K562 treated with DMSO at 1 percent for 48 hours (cell line): ENCODE measurements around the gene NAA40. TPM values are rescaled to one million over a fixed set of nuclear protein-coding genes. Genes with fewer than 3 reads are reported as not detected.

Experiments
- total RNA-seq: library from RNA; unstranded; fragments of 300-600 nt; gene quantifications from 2 replicates; pipeline ENCODE4 v1.2.3, GENCODE V29; 2022; ENCODE audit warnings: low replicate concordance; ENCODE audit errors: extremely low read depth

The NAA40 gene
- total RNA-seq: not detected in 2 replicates

DNA sequence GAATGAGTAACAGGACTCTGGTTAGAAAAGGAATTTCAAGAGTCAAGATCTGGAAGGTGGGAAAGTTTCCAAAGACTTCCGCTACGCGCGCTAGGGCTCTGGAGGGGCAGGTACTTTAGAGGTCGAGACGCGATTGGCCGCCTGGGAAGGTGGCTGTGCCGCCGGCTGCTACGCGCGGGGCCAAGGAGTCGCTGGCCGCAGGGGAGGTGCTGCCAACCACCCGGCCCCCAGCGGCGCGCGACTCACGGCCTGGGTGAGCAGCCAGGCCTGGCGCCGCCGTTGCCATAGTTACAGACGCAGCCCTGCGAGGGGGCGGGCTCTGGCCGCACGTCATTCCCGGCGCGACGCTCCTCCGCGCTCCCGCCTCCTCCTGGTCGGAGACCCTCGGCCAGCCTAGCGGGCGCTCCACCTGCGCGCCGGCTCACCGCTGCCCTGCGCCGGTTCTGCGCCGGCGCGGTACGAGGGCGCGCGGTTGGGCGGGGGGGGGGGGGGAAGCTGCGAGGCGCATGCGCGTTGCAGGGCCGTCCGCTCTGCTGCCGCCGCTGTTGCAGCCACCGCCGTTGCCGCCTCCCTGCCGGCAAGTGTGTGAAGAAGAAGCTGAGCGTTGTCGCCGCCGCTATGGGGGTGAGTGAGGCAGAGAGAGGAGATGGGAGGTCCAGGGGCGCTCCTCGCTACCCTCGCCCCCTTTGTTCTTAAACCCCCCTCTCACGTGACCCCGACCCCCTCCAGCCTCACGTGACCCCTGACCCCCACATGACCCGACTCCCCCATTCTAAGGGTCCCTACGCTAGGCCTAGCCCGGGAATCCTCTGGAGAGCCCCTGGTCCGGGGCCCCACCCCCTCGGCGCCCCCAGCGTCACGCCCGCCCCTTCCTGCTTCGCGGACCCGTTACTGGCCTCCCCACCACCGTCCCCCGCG lies at the start of gene NAA40:
Gene NAA40 (plus strand): TSS at position 524 of the 918 bp plus-strand sequence. CDS start 95 bp downstream, at position 619.

DNA sequence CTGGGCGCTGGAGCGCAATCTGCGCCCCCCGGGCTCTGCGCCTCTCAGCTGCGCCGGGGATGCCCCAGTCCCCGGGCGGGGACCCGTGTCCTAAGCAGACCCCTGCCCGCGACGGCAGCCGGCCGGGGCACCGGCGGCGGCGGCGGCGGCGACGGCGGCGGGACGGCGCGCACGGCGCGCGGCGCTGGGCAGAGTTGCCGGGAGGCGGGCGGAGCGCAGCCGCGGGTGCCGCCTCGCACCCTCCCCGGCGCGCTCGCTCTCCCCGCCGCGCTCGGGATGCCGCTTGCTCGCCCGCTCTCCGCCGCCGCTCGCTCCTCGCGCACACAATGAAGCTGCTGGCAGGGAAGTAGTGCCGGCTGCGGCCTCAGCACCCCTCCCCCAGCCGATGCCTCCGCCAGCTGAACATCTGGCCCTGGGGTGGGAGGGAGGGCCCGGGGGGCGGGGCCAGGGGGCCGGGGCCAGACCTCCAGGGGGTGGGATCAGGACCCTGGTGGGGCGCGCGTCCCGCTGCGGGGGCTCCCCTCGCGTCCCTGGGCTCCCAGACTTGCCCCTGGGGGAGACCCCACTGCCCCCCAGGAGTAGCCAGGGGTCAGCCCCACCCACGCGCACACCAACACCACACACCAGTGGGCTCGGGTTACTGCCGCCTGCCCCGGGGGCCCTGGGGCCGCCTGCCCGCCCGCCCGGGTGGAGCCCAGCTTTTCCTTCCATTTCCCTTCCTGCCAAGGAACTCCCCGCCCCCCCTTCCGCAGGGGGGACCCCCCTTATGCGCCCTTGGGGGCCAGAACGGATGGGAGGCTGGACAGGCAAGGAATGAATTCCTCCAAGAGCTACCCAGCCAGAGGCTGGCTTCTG lies 21.7 kb upstream of the NAA40 start, which contains the start of gene RCOR2:
Gene RCOR2 (minus strand): TSS at position 328 of the 855 bp plus-strand sequence. CDS start 708 bp downstream, outside the sequence.

DNA sequence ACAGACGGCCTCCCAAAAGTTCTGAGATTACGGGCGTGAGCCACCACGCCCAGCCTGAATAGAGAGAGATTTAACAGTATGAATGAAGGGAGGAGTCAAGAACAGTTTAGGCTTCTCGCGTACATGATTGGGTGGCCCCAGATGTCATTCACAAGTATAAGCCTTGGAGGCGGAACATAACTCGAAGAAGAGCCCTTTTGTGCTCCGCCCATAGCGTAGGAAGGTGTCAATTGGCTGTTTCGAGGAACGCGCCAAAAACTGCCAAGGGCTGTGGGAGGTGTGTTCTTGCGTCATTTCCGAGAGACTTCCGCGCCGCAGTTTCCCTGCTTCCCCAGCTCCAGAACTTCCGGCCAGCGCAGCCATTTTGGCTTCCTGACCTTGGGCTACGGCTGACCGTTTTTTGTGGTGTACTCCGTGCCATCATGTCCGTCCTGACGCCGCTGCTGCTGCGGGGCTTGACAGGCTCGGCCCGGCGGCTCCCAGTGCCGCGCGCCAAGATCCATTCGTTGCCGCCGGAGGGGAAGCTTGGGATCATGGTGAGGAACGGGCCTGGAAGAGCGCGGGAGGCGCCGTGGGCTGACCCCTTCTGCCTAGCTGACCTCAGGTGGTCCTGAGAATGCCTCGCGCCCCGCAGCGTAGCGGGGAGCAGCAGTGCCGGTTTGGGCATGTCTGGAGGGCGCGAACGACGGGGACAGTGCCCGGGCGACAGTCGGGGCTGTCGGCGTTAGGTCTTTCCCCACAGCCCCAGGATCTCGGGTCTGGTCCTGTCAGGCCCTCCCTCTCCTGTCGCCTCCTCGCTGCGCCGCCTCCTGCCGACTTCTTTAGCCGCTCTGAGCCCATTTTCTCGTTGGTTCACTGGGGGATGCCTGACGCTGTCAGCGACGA lies 35.7 kb downstream of the NAA40 start, which contains the start of gene COX8A:
Gene COX8A (plus strand): TSS at position 362 of the 885 bp plus-strand sequence. CDS start 61 bp downstream, at position 423.

DNA sequence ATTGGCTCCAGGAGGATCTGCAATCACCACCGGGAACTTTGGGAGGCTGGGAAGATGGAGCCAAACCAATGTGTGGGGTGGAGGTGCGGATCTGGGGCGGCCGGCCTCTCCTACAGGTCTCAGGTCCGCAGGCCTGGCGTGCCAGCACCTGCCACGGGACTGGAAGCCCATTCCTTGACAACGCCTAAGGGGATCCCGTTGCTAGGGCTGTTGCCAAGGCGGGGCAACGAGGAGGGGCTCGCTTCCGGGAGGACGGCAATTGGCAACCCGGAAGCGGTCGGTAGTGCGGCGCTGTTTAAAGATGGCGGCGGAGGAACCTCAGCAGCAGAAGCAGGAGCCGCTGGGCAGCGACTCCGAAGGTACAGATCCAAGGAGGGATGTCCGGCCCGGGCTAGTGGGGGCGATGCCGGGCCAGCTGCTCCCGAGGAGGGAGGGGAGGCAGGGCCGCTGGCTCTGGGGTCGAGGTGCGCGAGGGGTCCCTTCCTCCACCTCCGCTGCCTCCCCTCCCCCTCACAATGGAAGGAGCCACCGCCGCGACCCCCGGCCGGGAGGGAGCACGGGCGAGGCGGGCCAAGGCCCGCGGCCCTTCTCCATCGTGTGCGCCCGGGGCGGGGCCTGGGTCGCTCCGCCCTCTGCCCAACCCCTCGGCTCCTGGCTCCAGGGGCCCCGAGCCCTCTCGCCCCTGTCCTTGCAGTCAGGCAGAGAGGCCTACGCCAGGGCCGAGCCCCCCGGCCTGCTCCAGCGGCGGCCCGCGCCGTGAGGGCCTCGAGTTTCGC lies 47.5 kb downstream of the NAA40 start, which contains the start of gene OTUB1:
Gene OTUB1 (plus strand): TSS at position 283 of the 776 bp plus-strand sequence. CDS start 19 bp downstream, at position 302.

Other genes starting within 250 kb of the NAA40 start
- gene ZFTA, start 170.2 kb upstream of the NAA40 start, total RNA-seq: not detected in 2 replicates
- not detected in 2 replicates for gene SPINDOC, start 125.5 kb upstream of the NAA40 start, total RNA-seq
- gene MARK2, start 99.9 kb upstream of the NAA40 start, total RNA-seq: not detected in 2 replicates
- not detected in 2 replicates for gene RCOR2, start 21.8 kb upstream of the NAA40 start, total RNA-seq
- not detected in 2 replicates for gene COX8A, start 35.6 kb downstream of the NAA40 start, total RNA-seq
- gene OTUB1, start 47.4 kb downstream of the NAA40 start, total RNA-seq: not detected in 2 replicates
- not detected in 2 replicates for gene FLRT1, start 96.9 kb downstream of the NAA40 start, total RNA-seq
- not detected in 2 replicates for gene MACROD1, start 227.1 kb downstream of the NAA40 start, total RNA-seq
- gene STIP1, start 247.2 kb downstream of the NAA40 start, total RNA-seq: not detected in 2 replicates